NT2/D1 (cell line): ENCODE measurements around the gene TMEFF1.

Experiments used
- SUZ12 ChIP-seq: IDR thresholded peaks from 2 replicates; pipeline ENCODE4 v1.6.1; 2011; ENCODE audit not compliant: insufficient read length, insufficient read depth; ENCODE audit errors: extremely low read depth
- YY1 ChIP-seq: IDR thresholded peaks from 2 replicates; pipeline ENCODE4 v1.6.1; 2011; ENCODE audit not compliant: insufficient read length, insufficient read depth
- ZNF274 ChIP-seq: IDR thresholded peaks from 2 replicates; pipeline ENCODE4 v1.6.1; 2011; ENCODE audit warnings: mild to moderate bottlenecking, low read depth, low read length

DNA sequence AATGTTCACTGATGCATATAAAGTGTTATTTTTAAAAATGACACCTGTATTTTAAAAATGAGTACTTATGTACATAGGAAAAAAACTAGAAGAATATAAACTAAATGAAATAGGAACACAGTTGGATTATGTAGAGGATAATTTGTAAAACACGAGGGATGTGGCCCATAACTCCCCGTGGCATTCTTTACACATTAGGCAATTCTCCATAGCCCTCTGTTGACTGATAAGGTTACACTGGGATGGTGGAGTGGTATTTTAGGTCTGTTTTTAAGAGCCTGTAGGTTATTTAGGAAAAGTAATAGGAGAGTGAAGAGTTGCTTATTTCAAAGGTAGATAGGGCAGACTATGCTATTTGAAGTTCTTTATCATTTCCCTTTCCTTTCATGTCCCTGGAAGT, 106.7 kb downstream of the TMEFF1 start:
- TF ChIP-seq SUZ12 (no peak), ZNF274 (no peak), YY1 (no peak)
